Body of pancreas (tissue), 4 donors: ENCODE results near the gene TEAD4.

Source experiments
- CTCF ChIP-seq, 7 experiments: fragments of 450-650 bp in 4 of 7; fragments of 200-600 bp in 3 of 7; sonication (generic) in 3 of 7; IDR thresholded peaks; one replicate each; pipeline ENCODE4 v1.5.1; 2016 to 2019; ENCODE audit warnings: antibody characterized with exemption in 7 of 7
- POLR2A ChIP-seq, 3 donors: fragments of 450-650 bp; IDR thresholded peaks; one replicate each; pipeline ENCODE4 v1.6.1; 2016; ENCODE audit warnings: antibody characterized with exemption in 3 of 3, mild to moderate bottlenecking in 2 of 3

GRCh38 chr12:3005736-3006135 is 46.5 kb downstream of the TEAD4 start:
- TF ChIP-seq CTCF (IDR thresholded peaks at IDR 0.05), result no peak
- TF ChIP-seq POLR2A (IDR thresholded peaks at IDR 0.05), result no peak
